A549 (cell line): ENCODE data around the gene MPDU1.
"Not testable (repeated sequence)": the region's sequence is repeated elsewhere in the genome, so short reads cannot be mapped to it uniquely, and the experiment has no call there.

Experiments
- CBX8 ChIP-seq: fragments of 200-600 bp; sonication (generic); IDR thresholded peaks from 2 replicates; pipeline ENCODE4 v1.6.1; 2016
- CTCF ChIP-seq: fragments of >200 bp; sonication (Bioruptor Twin); formaldehyde crosslinking; IDR thresholded peaks from 3 replicates; pipeline ENCODE4 v1.5.1; 2016
- E2F6 ChIP-seq: IDR thresholded peaks from 2 replicates; pipeline ENCODE4 v1.6.1; 2012; ENCODE audit warnings: low read depth, borderline replicate concordance
- EP300 ChIP-seq, 2 experiments: fragments of >200 bp; sonication (Bioruptor Twin); formaldehyde crosslinking; IDR thresholded peaks; 2 replicates in 1 of 2; 3 replicates in 1 of 2; pipeline ENCODE4 v1.6.1; 2016 to 2017
- ESRRA ChIP-seq: fragments of 150-350 bp; IDR thresholded peaks from 2 replicates; pipeline ENCODE4 v1.6.1; 2014; ENCODE audit warnings: mild to moderate bottlenecking, low read length, borderline replicate concordance
- JUNB ChIP-seq: fragments of >200 bp; sonication (Bioruptor Twin); formaldehyde crosslinking; IDR thresholded peaks from 2 replicates; pipeline ENCODE4 v1.6.1; 2016
- KDM1A ChIP-seq: fragments of 200-600 bp; sonication (generic); IDR thresholded peaks from 2 replicates; pipeline ENCODE4 v1.6.1; 2016; ENCODE audit warnings: low read depth, mild to moderate bottlenecking
- POLR2A ChIP-seq: IDR thresholded peaks from 2 replicates; pipeline ENCODE4 v1.6.1; 2012; ENCODE audit warnings: mild to moderate bottlenecking, low read length
- RARB ChIP-seq: fragments of 250-450 bp; sonication (Bioruptor Pico); IDR thresholded peaks from 2 replicates; pipeline ENCODE4 v1.8.0; 2021; ENCODE audit warnings: mild to moderate bottlenecking, moderate library complexity
- RCOR1 ChIP-seq: fragments of 150-350 bp; IDR thresholded peaks from 2 replicates; pipeline ENCODE4 v1.6.1; 2014; ENCODE audit warnings: antibody characterized with exemption, low read length, low read depth
- SMC3 ChIP-seq: fragments of >200 bp; sonication (Bioruptor Twin); formaldehyde crosslinking; IDR thresholded peaks from 3 replicates; pipeline ENCODE4 v1.6.1; 2018; ENCODE audit warnings: inconsistent platforms
- TF ChIP-seq, protein P1 (sequence below): IDR thresholded peaks from 2 replicates; pipeline ENCODE4 v1.6.1; 2012
- TF ChIP-seq, protein P2 (sequence below): fragments of 200-600 bp; sonication (generic); IDR thresholded peaks from 2 replicates; pipeline ENCODE4 v1.6.1; 2016; ENCODE audit warnings: antibody characterized with exemption, mild to moderate bottlenecking, moderate library complexity

GRCh38 chr17:7597561-7597960 is 13.9 kb downstream of the MPDU1 start:
- not testable (repeated sequence) for TF ChIP-seq EP300 (IDR thresholded peaks at IDR 0.05); KDM1A; POLR2A; ESRRA; CTCF; CBX8; SMC3; RARB (CRISPR knock-in tag); E2F6; JUNB; RCOR1
- TF ChIP-seq, protein P1, sequence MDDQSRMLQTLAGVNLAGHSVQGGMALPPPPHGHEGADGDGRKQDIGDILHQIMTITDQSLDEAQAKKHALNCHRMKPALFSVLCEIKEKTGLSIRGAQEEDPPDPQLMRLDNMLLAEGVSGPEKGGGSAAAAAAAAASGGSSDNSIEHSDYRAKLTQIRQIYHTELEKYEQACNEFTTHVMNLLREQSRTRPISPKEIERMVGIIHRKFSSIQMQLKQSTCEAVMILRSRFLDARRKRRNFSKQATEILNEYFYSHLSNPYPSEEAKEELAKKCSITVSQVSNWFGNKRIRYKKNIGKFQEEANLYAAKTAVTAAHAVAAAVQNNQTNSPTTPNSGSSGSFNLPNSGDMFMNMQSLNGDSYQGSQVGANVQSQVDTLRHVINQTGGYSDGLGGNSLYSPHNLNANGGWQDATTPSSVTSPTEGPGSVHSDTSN = not testable (repeated sequence)
- TF ChIP-seq, protein P2, sequence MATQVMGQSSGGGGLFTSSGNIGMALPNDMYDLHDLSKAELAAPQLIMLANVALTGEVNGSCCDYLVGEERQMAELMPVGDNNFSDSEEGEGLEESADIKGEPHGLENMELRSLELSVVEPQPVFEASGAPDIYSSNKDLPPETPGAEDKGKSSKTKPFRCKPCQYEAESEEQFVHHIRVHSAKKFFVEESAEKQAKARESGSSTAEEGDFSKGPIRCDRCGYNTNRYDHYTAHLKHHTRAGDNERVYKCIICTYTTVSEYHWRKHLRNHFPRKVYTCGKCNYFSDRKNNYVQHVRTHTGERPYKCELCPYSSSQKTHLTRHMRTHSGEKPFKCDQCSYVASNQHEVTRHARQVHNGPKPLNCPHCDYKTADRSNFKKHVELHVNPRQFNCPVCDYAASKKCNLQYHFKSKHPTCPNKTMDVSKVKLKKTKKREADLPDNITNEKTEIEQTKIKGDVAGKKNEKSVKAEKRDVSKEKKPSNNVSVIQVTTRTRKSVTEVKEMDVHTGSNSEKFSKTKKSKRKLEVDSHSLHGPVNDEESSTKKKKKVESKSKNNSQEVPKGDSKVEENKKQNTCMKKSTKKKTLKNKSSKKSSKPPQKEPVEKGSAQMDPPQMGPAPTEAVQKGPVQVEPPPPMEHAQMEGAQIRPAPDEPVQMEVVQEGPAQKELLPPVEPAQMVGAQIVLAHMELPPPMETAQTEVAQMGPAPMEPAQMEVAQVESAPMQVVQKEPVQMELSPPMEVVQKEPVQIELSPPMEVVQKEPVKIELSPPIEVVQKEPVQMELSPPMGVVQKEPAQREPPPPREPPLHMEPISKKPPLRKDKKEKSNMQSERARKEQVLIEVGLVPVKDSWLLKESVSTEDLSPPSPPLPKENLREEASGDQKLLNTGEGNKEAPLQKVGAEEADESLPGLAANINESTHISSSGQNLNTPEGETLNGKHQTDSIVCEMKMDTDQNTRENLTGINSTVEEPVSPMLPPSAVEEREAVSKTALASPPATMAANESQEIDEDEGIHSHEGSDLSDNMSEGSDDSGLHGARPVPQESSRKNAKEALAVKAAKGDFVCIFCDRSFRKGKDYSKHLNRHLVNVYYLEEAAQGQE = not testable (repeated sequence)
